ENCODE data around the gene C17orf58. TPM values are rescaled to one million over a fixed set of nuclear protein-coding genes. Genes with fewer than 3 reads are reported as not detected.

Gene C17orf58
- total and polyA plus RNA-seq, 9 of the 15 experiments (the other 6 are each of a cell fraction or from before 2014, with no cell fraction given), result 8.6 to 37.4 (median 27.6) TPM

GRCh38 chr17:68035523-68036303, 39.4 kb upstream of the C17orf58 start, which contains the start of gene KPNA2 (continued):
- TF ChIP-seq ZBTB8A (IDR thresholded peaks at IDR 0.05; ENCODE audit: partially characterized antibody) (no peak), SUPT5H (IDR thresholded peaks at IDR 0.05) (peak; percentile 98), CBFA2T2 (conservative IDR thresholded peaks at IDR 0.05) (no peak), TAF7 (tag; IDR thresholded peaks at IDR 0.05) (peak; percentile 72), PTTG1 (tag; IDR thresholded peaks at IDR 0.05; ENCODE audit: low read depth) (no peak), HNRNPH1 (optimal IDR thresholded peaks at IDR 0.05; ENCODE audit: low read depth, low read length) (no peak), MAX (CRISPR knock-in tag; IDR thresholded peaks at IDR 0.05) (peak; percentile 85), ILK (tag; IDR thresholded peaks at IDR 0.05; ENCODE audit: borderline replicate concordance, low read depth) (no peak), ZNF583 (CRISPR knock-in tag; IDR thresholded peaks at IDR 0.05) (no peak), ZNF23 (CRISPR knock-in tag; IDR thresholded peaks at IDR 0.05) (no peak), SMARCB1 (IDR thresholded peaks at IDR 0.05; ENCODE audit: insufficient read length, low read depth) (no peak), ZNF311 (CRISPR knock-in tag; IDR thresholded peaks at IDR 0.05) (no peak), RREB1 (CRISPR knock-in tag; IDR thresholded peaks at IDR 0.05) (peak; percentile 76; the same call in 1 of the 2 replicates), ZNF79 (CRISPR knock-in tag; IDR thresholded peaks at IDR 0.05; ENCODE audit: low read depth) (no peak)
- TF ChIP-seq, protein P1, sequence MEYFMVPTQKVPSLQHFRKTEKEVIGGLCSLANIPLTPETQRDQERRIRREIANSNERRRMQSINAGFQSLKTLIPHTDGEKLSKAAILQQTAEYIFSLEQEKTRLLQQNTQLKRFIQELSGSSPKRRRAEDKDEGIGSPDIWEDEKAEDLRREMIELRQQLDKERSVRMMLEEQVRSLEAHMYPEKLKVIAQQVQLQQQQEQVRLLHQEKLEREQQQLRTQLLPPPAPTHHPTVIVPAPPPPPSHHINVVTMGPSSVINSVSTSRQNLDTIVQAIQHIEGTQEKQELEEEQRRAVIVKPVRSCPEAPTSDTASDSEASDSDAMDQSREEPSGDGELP (CRISPR knock-in tag; IDR thresholded peaks at IDR 0.05; ENCODE audit: borderline replicate concordance), result peak; percentile 77
- TF ChIP-seq, protein P2, sequence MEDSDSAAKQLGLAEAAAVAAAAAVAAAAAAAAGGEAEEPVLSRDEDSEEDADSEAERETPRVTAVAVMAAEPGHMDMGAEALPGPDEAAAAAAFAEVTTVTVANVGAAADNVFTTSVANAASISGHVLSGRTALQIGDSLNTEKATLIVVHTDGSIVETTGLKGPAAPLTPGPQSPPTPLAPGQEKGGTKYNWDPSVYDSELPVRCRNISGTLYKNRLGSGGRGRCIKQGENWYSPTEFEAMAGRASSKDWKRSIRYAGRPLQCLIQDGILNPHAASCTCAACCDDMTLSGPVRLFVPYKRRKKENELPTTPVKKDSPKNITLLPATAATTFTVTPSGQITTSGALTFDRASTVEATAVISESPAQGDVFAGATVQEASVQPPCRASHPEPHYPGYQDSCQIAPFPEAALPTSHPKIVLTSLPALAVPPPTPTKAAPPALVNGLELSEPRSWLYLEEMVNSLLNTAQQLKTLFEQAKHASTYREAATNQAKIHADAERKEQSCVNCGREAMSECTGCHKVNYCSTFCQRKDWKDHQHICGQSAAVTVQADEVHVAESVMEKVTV (CRISPR knock-in tag; IDR thresholded peaks at IDR 0.05), result no peak
- TF ChIP-seq, protein P3, sequence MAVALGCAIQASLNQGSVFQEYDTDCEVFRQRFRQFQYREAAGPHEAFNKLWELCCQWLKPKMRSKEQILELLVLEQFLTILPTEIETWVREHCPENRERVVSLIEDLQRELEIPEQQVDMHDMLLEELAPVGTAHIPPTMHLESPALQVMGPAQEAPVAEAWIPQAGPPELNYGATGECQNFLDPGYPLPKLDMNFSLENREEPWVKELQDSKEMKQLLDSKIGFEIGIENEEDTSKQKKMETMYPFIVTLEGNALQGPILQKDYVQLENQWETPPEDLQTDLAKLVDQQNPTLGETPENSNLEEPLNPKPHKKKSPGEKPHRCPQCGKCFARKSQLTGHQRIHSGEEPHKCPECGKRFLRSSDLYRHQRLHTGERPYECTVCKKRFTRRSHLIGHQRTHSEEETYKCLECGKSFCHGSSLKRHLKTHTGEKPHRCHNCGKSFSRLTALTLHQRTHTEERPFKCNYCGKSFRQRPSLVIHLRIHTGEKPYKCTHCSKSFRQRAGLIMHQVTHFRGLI (CRISPR knock-in tag; IDR thresholded peaks at IDR 0.05), result no peak
